ENCODE data around the gene GABARAP.
"Not testable (repeated sequence)": the region's sequence is repeated elsewhere in the genome, so short reads cannot be mapped to it uniquely, and the experiment has no call there.

GABARAP gene

DNA sequence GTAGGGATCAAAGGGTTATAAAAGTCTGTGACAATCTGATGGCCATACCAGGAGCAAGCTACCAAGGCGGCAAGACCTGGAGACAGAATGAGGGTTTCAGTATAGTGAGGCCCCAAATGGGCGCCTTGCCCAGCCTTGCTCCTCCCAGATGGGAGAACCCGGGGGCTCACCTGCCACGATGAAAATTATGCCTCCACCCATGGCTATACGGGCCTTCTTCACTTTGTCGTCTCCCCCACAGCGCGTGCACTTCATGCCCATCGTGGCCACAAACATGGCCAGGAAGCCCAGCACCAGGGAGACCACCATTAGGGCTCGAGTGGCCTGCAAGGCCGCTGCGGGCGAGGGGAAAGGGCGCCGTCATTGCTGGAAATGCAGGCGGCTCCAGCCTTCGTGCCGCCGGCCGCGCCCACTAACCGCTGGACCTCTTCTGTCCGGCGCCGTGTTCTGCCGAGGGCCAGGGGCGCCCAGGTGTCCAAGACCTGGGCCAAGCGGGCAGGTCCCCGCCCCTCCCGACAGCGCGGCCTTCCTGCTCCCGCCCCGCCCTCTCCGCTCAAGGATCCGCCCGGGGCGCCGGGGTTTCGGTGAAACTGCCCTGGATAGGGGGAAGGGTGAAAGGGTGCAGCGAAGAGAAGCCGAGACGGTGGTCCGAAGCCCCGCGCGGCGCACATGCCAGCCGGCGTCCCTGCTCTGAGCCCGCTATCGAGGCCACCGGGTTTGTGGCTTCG, 18.6 kb upstream of the GABARAP start:
- DNase-seq (ENCODE audit: low read depth): no peak

DNA sequence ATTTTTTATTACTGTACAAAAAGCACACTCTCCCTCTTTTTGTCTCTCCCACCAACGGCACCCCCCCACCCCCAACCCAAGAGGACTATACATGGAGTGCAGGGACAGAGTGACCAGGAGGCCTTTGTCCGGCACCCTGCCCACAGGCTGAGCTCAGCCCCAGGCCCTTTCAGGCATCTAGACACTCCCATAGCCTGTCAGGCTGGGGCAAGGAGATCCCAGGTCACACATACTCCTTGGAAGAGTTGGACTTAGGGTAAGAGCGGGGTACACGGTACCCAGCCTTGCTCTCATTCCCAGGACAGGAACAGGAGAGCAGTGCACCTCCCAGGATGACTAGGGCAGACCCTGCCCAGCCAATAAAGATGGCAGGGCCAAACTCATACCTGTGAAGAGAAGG, 17.9 kb upstream of the GABARAP start:
- DNase-seq (ENCODE audit: low read depth): no peak

- DNase-seq (ENCODE audit: low read depth): no peak
Measured at GRCh38 chr17:7259555-7259889, 17.3 kb upstream of the GABARAP start.

DNA sequence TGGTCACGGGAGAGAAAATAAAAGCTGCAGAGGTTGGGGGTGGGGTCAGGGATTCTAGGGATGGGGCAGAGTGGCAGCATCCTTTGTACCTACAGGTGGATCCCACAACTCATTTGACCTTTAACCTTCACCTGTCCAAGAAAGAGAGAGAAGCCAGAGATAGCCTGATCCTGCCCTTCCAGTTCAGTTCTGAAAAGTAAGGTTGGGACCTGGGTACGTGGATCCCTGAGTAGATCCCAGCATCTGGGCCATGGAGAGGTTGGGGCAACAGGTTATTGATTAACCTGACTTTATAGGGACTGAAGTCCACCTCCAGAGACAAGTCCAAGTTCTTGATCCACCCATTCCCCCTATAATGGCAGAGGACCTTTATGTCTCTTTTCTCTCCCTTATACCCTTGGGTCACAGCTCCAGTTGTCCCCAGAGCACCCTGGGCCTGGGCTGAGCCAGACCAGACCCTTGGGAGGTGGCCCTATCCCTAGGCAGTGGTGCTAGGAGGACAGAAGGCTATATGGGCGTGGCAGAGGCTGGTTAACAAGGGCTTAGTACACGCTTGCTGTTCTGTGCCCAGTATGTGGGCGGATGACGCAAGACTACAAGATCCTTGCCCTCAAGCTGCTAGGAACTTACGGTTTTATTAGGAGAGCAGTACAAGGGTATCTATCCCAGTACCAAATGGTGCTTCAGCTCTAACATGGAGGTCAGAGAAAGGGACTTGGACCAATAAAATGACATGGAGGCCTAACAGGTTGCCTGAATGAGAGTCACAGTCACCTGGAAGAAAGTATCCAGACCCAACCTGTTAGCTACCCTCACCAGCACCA, 16.7 kb upstream of the GABARAP start:
- no peak for DNase-seq (ENCODE audit: low read depth)

DNA sequence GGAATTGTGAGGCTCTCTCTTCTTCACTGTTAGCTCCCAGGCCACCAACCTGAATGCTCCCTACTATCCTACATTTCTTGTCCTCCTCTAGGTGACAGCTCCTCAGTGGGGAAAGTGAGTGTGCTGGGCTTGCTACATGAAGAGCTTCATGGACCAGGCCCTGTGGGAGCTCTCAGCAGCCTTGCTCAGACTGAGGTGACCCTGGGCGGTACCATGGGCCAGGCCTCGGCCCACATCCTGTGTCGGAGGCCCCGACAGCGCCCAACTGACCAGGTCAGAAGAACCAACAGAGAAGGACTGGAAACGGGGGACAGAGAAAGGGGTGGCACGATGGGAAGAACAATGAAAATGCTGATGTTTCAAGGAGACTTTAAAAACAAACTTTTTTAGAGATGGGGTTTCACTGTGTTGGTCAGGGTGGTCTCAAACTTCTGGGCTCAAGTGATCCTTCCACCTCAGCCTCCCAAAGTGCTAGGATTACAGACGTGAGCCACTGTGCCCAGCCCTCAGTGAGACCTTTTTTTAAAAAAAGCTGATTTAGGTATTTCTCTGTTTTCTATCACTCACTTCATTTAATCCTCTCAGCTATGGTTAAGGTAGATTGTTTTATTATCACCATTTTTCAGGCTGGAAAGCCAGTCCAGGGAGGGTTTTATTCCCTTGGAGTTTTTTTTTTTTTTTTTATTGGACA, 14.7 kb upstream of the GABARAP start:
- no peak for DNase-seq (ENCODE audit: low read depth)

DNA sequence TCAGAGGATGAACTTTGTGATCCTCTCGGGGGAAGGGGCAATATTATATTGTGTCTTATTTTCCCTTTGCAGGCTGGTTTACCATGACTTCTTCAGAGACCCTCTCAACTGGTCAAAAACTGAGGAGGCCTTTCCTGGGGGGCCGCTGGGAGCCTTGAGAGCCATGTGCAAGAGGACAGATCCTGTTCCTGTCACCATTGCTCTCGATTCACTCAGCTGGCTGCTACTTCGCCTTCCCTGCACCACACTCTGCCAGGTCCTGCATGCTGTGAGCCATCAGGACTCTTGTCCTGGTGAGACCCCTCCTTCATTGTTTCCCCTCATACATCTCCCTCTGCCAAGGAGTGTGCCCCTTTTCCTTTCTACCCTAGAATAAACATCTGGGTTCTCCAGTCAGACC, 12.3 kb upstream of the GABARAP start:
- DNase-seq (ENCODE audit: low read depth): no peak

- no peak for DNase-seq (ENCODE audit: low read depth)
Measured at GRCh38 chr17:7253082-7253481, 10.8 kb upstream of the GABARAP start.

DNA sequence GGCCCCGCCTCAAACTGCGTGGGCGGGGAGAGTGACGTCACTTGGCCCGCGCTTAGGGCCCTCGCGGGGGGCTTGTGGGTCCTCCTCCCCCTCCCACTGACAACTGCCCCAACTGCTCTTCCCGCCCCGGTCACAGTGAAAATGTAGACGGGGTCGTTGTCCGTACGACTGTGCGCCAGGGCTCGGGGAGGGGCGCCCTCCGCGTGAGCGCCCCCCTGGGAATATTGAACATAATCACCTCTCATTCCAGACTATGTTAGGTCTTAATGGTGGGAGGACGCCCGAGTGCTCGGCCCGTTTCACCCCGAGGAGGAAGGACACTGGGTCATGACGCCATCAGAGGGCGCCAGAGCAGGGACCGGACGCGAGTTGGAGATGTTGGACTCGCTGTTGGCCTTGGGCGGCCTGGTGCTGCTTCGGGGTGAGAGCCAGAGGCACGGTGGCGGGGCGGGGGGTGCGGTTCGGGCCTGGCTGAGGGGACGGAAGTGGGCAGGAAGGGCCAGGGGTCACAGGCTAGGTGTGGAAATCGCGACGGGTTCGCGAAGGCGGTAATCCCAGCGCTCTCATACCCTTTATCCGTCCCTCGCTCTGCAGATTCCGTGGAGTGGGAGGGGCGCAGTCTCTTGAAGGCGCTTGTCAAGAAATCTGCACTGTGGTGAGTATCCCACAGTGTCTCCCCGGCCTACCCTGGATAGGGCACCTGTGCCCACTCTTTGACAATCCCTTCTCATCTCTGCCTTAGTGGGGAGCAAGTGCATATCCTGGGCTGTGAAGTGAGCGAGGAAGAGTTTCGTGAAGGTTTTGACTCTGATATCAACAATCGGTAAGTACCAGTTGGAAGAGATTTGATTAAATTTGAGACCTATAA, 10.2 kb upstream of the GABARAP start, which contains the start of gene ELP5:
ELP5 (plus strand) TSS at position 40 of the 868 bp plus-strand sequence; CDS start at position 376, 336 bp downstream.
- peak; percentile 72 for DNase-seq (ENCODE audit: low read depth)

DNA sequence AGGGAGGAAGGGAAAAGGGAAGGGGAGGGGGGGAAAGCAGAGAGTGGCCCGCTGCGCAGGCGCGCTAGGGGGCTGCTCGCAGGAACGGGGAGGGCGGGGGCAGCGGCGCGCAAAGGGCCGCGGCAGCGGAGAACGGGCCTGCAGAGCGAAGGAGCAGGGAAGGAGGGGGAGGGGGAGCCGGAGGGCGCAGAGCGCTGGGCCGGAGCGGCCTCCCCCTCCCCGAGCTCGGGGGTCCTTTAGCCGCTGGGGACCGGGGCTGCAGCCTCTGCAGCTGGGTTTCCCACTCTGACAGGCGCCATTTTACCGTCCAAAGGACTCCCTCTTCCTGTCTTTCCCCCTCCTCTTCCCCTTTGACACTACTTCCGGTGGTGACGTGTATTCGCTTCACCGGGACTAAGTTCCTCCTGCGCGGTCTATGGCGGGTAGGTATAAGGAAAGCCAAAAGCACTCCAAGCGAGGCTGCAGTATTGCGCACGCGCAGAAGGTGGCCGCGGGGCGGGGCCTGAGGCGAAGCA, 9.5 kb upstream of the GABARAP start, which contains the start of gene CTDNEP1:
CTDNEP1 (minus strand) TSS at position 74 of the 515 bp plus-strand sequence. CDS start 438 bp downstream, outside the sequence.
- DNase-seq (ENCODE audit: low read depth): peak; percentile 100

DNA sequence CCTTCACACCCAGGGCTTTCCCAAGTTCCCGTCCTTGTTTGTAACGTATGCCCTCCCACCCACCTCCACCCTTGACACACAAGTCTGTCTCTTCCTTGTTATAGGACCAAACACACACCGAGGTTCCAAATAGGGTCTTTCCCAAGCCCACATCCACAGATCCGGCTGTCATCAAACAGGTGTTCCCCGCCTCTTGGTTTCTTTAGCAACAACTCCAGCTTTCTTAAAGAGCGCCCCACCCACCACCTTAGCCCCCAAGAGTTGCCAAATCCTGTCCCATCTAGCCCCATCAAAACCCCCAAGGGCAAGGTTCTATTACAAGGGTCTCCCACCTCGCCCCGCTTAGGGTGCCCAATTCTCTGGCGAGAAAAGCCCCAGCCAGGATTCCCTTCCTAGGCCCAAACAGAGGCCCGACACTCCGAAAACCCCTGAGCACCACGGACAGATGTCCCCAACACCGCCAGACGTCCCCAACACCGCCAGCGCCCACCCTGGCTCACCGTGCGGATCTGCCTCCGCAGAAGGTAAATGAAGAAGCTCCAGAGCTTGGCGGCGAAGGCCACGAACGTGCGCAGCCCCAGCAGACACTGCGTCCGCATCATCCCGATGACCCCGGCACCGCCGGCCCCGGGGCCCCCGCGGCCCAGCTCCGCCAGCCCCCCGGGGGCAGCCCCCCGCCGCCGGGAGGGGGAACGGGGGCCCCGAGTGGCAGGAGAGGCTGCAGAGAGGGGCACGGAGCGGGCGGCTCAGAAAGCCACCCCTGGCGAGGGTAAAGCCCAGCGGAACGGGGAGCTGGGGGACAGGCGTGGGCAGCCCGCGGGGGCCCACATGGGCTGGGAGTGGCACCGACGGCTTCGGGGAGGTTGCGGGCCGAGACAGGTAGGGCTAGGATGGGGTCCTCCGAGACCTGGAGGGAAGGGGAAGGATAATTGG, 8.7 kb upstream of the GABARAP start:
- no peak for DNase-seq (ENCODE audit: low read depth)

GRCh38 chr17:7249830-7250229, 7.6 kb upstream of the GABARAP start:
- DNase-seq (ENCODE audit: low read depth): no peak

DNA sequence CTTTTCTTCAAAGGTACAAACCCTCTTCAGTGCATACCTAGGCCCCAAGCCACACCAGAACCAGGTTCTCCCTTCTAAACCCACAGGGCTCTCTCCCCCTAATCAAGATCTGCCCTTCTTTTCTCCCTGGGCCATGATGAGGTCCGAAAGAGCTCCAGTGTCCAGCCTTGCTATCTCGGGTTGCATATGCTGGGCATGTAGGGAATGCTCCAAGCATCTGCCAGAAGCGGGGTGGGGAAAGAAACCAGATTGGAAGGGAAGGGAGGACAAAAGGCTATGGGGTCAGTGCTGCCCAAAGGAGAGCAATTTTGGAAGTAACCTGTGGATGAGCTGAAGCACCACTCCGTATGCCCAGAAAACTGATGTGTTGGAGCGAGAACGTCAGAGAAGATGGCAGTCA, 7.0 kb upstream of the GABARAP start:
- no peak for DNase-seq (ENCODE audit: low read depth)

DNA sequence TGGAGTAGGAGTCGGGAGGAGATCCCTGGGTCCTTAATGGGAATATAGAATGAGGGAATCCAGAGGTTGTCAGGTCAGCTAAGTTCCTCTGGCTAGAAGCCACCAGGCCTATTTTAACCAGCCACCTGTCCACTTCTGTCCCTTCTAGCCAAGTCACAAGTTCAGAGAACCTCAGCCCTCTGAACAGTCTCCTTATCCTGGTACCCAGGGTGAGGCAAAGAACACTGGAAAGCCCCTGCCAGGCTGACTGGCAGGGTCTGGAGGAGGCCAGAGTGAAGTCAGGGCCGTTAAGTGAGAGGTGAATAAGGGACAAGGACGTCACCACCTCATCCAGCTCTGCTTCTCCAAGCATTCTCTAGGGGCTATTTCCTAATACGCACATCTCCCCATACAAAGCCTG, 6.5 kb upstream of the GABARAP start:
- no peak for DNase-seq (ENCODE audit: low read depth)

DNA sequence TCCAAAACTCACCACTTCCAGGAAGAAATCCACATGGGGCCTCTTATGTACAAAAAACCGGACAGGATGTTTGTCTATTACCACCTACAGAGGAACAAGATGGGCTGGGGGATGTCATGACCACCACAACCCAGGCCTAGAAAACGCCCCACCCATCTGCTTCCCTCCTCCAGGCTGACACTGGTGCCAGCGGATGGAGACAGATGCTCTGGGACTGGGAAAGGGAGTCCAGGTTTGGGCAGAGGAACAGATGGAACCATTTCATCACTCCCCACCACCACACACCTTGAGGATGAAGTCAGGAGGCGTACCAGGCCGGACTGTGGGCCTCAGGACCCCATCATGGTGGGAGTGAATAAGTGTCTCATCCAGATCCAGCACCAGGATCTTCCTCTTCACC, 4.5 kb upstream of the GABARAP start:
- no peak for DNase-seq (ENCODE audit: low read depth)

GRCh38 chr17:7243838-7244237, 1.6 kb upstream of the GABARAP start:
- not testable (repeated sequence) for DNase-seq (ENCODE audit: low read depth)

- no peak for DNase-seq (ENCODE audit: low read depth)
Measured at GRCh38 chr17:7243453-7243729, 1.1 kb upstream of the GABARAP start.

- DNase-seq (ENCODE audit: low read depth): peak; percentile 77
Measured at GRCh38 chr17:7242717-7243452, 636 bp upstream of the GABARAP start.

- DNase-seq (ENCODE audit: low read depth): no peak
Measured at GRCh38 chr17:7241090-7241733, 1.0 kb downstream of the GABARAP start.

- no peak for DNase-seq (ENCODE audit: low read depth)
Measured at GRCh38 chr17:7240375-7240774, 1.9 kb downstream of the GABARAP start.
